Keratinocyte (primary cell): ENCODE data around the gene RPP21. TPM values are rescaled to one million over a fixed set of nuclear protein-coding genes. Genes with fewer than 3 reads are reported as not detected.

Experiments
- DNase-seq: peaks from one replicate; pipeline ENCODE4 v3.0.0-alpha.2; 2011; ENCODE audit warnings: low read depth, missing footprints, low spot score
- FAIRE-seq: peaks from 2 replicates; lab custom pipeline; 2011; peaks lifted over from hg19 to GRCh38; lab: Jason Lieb, UNC
- H2AFZ ChIP-seq: 2 replicates; pipeline ENCODE4 v1.6.0; 2012; ENCODE audit warnings: low read length, control low read depth, inconsistent platforms; ENCODE audit not compliant: control insufficient read depth
- H3K27ac ChIP-seq: 2 replicates; pipeline ENCODE4 v1.5.1; 2011; ENCODE audit warnings: low read length; ENCODE audit not compliant: control insufficient read depth, insufficient read depth
- H3K27me3 ChIP-seq: 3 replicates; pipeline ENCODE4 v1.6.0; 2011; ENCODE audit warnings: low read length; ENCODE audit not compliant: control insufficient read depth, insufficient read depth; ENCODE audit errors: extremely low read depth
- H3K36me3 ChIP-seq, 2 experiments: 2 replicates in 1 of 2; 3 replicates in 1 of 2; pipeline ENCODE4 v1.5.1; 2011; ENCODE audit warnings: low read length in 2 of 2, mild to moderate bottlenecking in 1 of 2; ENCODE audit not compliant: control insufficient read depth in 2 of 2, insufficient read depth in 2 of 2; ENCODE audit errors: extremely low read depth in 1 of 2
- H3K4me1 ChIP-seq: 3 replicates; pipeline ENCODE4 v1.5.1; 2011; ENCODE audit warnings: low read length; ENCODE audit not compliant: control insufficient read depth, insufficient read depth; ENCODE audit errors: extremely low read depth
- H3K4me2 ChIP-seq: 3 replicates; pipeline ENCODE4 v1.6.0; 2011; ENCODE audit warnings: low read depth, low read length; ENCODE audit not compliant: control insufficient read depth, insufficient read depth; ENCODE audit errors: extremely low read depth
- H3K4me3 ChIP-seq, 3 experiments: fragments of 200-600 bp in 1 of 3; sonication (generic) in 1 of 3; 2 replicates in 2 of 3; 3 replicates in 1 of 3; pipeline ENCODE4 v1.5.1; 2011 to 2016; ENCODE audit warnings: low read length in 3 of 3, mild to moderate bottlenecking in 3 of 3, control low read depth in 2 of 3, inconsistent platforms in 1 of 3, low read depth in 1 of 3, mixed read lengths in 1 of 3, mixed run types in 1 of 3, moderate library complexity in 1 of 3; ENCODE audit not compliant: control insufficient read depth in 2 of 3, insufficient read depth in 2 of 3; ENCODE audit errors: extremely low read depth in 1 of 3
- H3K79me2 ChIP-seq: 2 replicates; pipeline ENCODE4 v1.6.0; 2012; ENCODE audit warnings: low read length; ENCODE audit not compliant: control insufficient read depth, insufficient read depth
- H3K9ac ChIP-seq: 3 replicates; pipeline ENCODE4 v1.6.0; 2011; ENCODE audit warnings: low read length; ENCODE audit not compliant: control insufficient read depth, insufficient read depth; ENCODE audit errors: extremely low read depth
- H3K9me1 ChIP-seq: 3 replicates; pipeline ENCODE4 v1.6.0; 2011; ENCODE audit warnings: low read length; ENCODE audit not compliant: control insufficient read depth, insufficient read depth; ENCODE audit errors: extremely low read depth
- H3K9me3 ChIP-seq: 2 replicates; pipeline ENCODE4 v1.5.1; 2012; ENCODE audit warnings: low read depth, low read length; ENCODE audit not compliant: control insufficient read depth
- H4K20me1 ChIP-seq: 3 replicates; pipeline ENCODE4 v1.6.0; 2011; ENCODE audit warnings: low read length; ENCODE audit not compliant: control insufficient read depth, insufficient read depth; ENCODE audit errors: extremely low read depth
- CTCF ChIP-seq, 3 experiments: IDR thresholded peaks in 1 of 3; conservative IDR thresholded peaks in 1 of 3; optimal IDR thresholded peaks in 1 of 3; 2 replicates in 2 of 3; 3 replicates in 1 of 3; pipeline versions ENCODE3 to v1.5.1; 2011; ENCODE audit warnings: low read length in 3 of 3, mild to moderate bottlenecking in 3 of 3, moderate library complexity in 2 of 3, control low read depth in 1 of 3, inconsistent platforms in 1 of 3; ENCODE audit not compliant: insufficient read depth in 2 of 3; ENCODE audit errors: extremely low read depth in 1 of 3
- EZH2 ChIP-seq: IDR thresholded peaks from one replicate; pipeline ENCODE4 v1.6.1; 2012; ENCODE audit warnings: inconsistent platforms, mild to moderate bottlenecking, low read length, moderate library complexity
- dilution Hi-C: fragments of 300-500 bp; cut with MboI; formaldehyde crosslinking; loops from one replicate; pipeline ENCODE4 v1.7.0; 2020; ENCODE audit warnings: low sequenced_read_pairs; ENCODE audit not compliant: extremely low pct_ligation_motif_present
- polyA plus RNA-seq, 5 experiments: library from polyadenylated mRNA; depleted of rRNA in 3 of 5; stranded (reverse) in 3 of 5; stranded (forward) in 1 of 5; unstranded in 1 of 5; fragments of >200 nt; gene quantifications; 1 replicate in 1 of 5; 2 replicates in 3 of 5; 3 replicates in 1 of 5; pipeline versions ENCODE4 v1.2.1 to v1.2.3, GENCODE V29; 2011 to 2012; ENCODE audit warnings: missing spikeins in 2 of 5, low read depth in 1 of 5, low replicate concordance in 1 of 5

The RPP21 gene
- polyA plus RNA-seq, 1 donor (not counting 4 experiments of a cell fraction or from before 2014, with no cell fraction given) = 25.7 TPM

- Histone ChIP-seq H3K79me2 (peaks cover 65% of the 10 kb centered on the region), H2AFZ (no peak overlapping the region), H3K36me3 (peaks cover 13 to 18% of the 10 kb centered on the region in 2 experiments), H4K20me1 (peaks cover 2% of the 10 kb centered on the region), H3K27me3 (no peaks in the 10 kb centered on the region), H3K4me1 (no peaks in the 10 kb centered on the region), H3K27ac (no peak overlapping the region), H3K9ac (no peak overlapping the region), H3K9me3 (no peaks in the 10 kb centered on the region), H3K4me2 (no peak overlapping the region), H3K9me1 (no peaks in the 10 kb centered on the region), H3K4me3 (no peak overlapping the region)
- DNase-seq (no peak), FAIRE-seq (no peak)
- dilution Hi-C loops = no loop called here
- TF ChIP-seq EZH2 (no peak), CTCF (optimal IDR thresholded peaks at IDR 0.05 in 1 of 3, IDR thresholded peaks at IDR 0.05 in 1 of 3, conservative IDR thresholded peaks at IDR 0.05 in 1 of 3; ENCODE audit: extremely low read depth in 1 of 3, insufficient read depth in 2 of 3, low read length in 3 of 3) (no peak)
These were observed 33.3 kb upstream of the RPP21 start for GRCh38 chr6:30311671-30312070.

GRCh38 chr6:30312266-30312665 lies 32.7 kb upstream of the RPP21 start:
- no peak overlapping the region for H3K9ac ChIP-seq
- FAIRE-seq (no peak), DNase-seq (no peak)
- no peak for TF ChIP-seq EZH2
- TF ChIP-seq CTCF (optimal IDR thresholded peaks at IDR 0.05 in 1 of 3, IDR thresholded peaks at IDR 0.05 in 1 of 3, conservative IDR thresholded peaks at IDR 0.05 in 1 of 3; ENCODE audit: extremely low read depth in 1 of 3, insufficient read depth in 2 of 3, low read length in 3 of 3) = no peak
- H2AFZ ChIP-seq = no peak overlapping the region
- no peaks in the 10 kb centered on the region for H3K4me1 ChIP-seq
- H3K79me2 ChIP-seq = peaks cover 64% of the 10 kb centered on the region
- H3K36me3 ChIP-seq = peaks cover 13 to 18% of the 10 kb centered on the region in 2 experiments
- no peak overlapping the region for H3K4me3 ChIP-seq
- H3K27ac ChIP-seq = no peak overlapping the region
- H3K27me3 ChIP-seq = no peaks in the 10 kb centered on the region
- H3K4me2 ChIP-seq = no peak overlapping the region
- no peaks in the 10 kb centered on the region for H3K9me3 ChIP-seq
- H3K9me1 ChIP-seq = no peaks in the 10 kb centered on the region
- dilution Hi-C loops = no loop called here
- H4K20me1 ChIP-seq = peaks cover 2% of the 10 kb centered on the region
